GM12864 (cell line): Measurements from ENCODE around the gene MPZ.

ENCODE experiments used
- DNase-seq: peaks from one replicate; pipeline ENCODE4 v3.0.0-alpha.2; 2011; ENCODE audit warnings: low read depth
- H3K4me3 ChIP-seq: 2 replicates; pipeline ENCODE4 v1.5.1; 2011; ENCODE audit warnings: mild to moderate bottlenecking, low read depth, low read length, control low read depth
- CTCF ChIP-seq: IDR thresholded peaks from 2 replicates; pipeline ENCODE4 v1.5.1; 2011; ENCODE audit warnings: low read depth, mild to moderate bottlenecking, moderate library complexity, low read length, control low read depth, inconsistent platforms; ENCODE audit errors: missing control alignments

Gene MPZ

GRCh38 chr1:161309868-161310267, at the start of gene MPZ:
Gene MPZ (minus strand): TSS chr1:161309968. CDS start chr1:161309905, 63 bp downstream.
- TF ChIP-seq CTCF = no peak
- DNase-seq = no peak
- H3K4me3 ChIP-seq = no peak within 1 kb of the TSS

GRCh38 chr1:161359291-161359690, 49.5 kb upstream of the MPZ start:
- DNase-seq = no peak
- H3K4me3 ChIP-seq = no peak overlapping the region

GRCh38 chr1:161357073-161357472, 47.3 kb upstream of the MPZ start:
- TF ChIP-seq CTCF = no peak
- H3K4me3 ChIP-seq = no peak overlapping the region
- DNase-seq = no peak

More at GRCh38 chr1:161359291-161359690, 49.5 kb upstream of the MPZ start:
- no peak for TF ChIP-seq CTCF

GRCh38 chr1:161351482-161351881, 41.7 kb upstream of the MPZ start:
- H3K4me3 ChIP-seq = no peak overlapping the region
- DNase-seq = no peak
- TF ChIP-seq CTCF = no peak

- H3K4me3 ChIP-seq = no peak overlapping the region
- TF ChIP-seq CTCF = no peak
- no peak for DNase-seq
Observed at GRCh38 chr1:161350671-161351070, 40.9 kb upstream of the MPZ start.

- no peak overlapping the region for H3K4me3 ChIP-seq
- DNase-seq = no peak
- no peak for TF ChIP-seq CTCF
Observed at GRCh38 chr1:161342821-161343220, 33.1 kb upstream of the MPZ start.

GRCh38 chr1:161342177-161342576, 32.4 kb upstream of the MPZ start:
- H3K4me3 ChIP-seq = no peak overlapping the region
- no peak for DNase-seq
- TF ChIP-seq CTCF = no peak
